Measurements from ENCODE around the gene USH2A.

USH2A gene

GRCh38 chr1:216422821-216423520 lies at the start of gene USH2A:
USH2A (minus strand) TSS chr1:216423448; CDS start chr1:216422336, 1,112 bp downstream.
- DNase-seq = no peak

GRCh38 chr1:216466162-216466801 lies 43.0 kb upstream of the USH2A start:
- DNase-seq = no peak

- no peak for DNase-seq
Measured at GRCh38 chr1:216464489-216464888, 41.2 kb upstream of the USH2A start.

GRCh38 chr1:216462066-216462775 lies 39.0 kb upstream of the USH2A start:
- DNase-seq = no peak

GRCh38 chr1:216461466-216461865 lies 38.2 kb upstream of the USH2A start:
- no peak for DNase-seq

- DNase-seq = no peak
Measured at GRCh38 chr1:216459651-216460207, 36.5 kb upstream of the USH2A start.

- DNase-seq = no peak
Measured at GRCh38 chr1:216458812-216459211, 35.6 kb upstream of the USH2A start.

- DNase-seq = no peak
Measured at GRCh38 chr1:216457356-216457755, 34.1 kb upstream of the USH2A start.

GRCh38 chr1:216456682-216457081 lies 33.4 kb upstream of the USH2A start:
- no peak for DNase-seq

- DNase-seq = no peak
Measured at GRCh38 chr1:216453777-216454176, 30.5 kb upstream of the USH2A start.

- DNase-seq = no peak
Measured at GRCh38 chr1:216450227-216450626, 27.0 kb upstream of the USH2A start.

- DNase-seq = no peak
Measured at GRCh38 chr1:216448011-216448510, 24.8 kb upstream of the USH2A start.

GRCh38 chr1:216437603-216438002 lies 14.4 kb upstream of the USH2A start:
- no peak for DNase-seq

- no peak for DNase-seq
Measured at GRCh38 chr1:216434232-216434631, 11.0 kb upstream of the USH2A start.

GRCh38 chr1:216433175-216433574 lies 9.9 kb upstream of the USH2A start:
- DNase-seq = no peak

- DNase-seq = no peak
Measured at GRCh38 chr1:216430744-216431143, 7.5 kb upstream of the USH2A start.

- DNase-seq = no peak
Measured at GRCh38 chr1:216425577-216425976, 2.3 kb upstream of the USH2A start.

- DNase-seq = no peak
Measured at GRCh38 chr1:216420746-216421145, 2.5 kb downstream of the USH2A start.

GRCh38 chr1:216420263-216420662 lies 3.0 kb downstream of the USH2A start:
- no peak for DNase-seq

- no peak for DNase-seq
Measured at GRCh38 chr1:216416488-216416887, 6.8 kb downstream of the USH2A start.

- DNase-seq = no peak
Measured at GRCh38 chr1:216410026-216410425, 13.2 kb downstream of the USH2A start.

- DNase-seq = no peak
Measured at GRCh38 chr1:216390956-216391355, 32.3 kb downstream of the USH2A start.

GRCh38 chr1:216389774-216390173 lies 33.5 kb downstream of the USH2A start:
- no peak for DNase-seq

- DNase-seq = no peak
Measured at GRCh38 chr1:216388558-216388957, 34.7 kb downstream of the USH2A start.
